ENCODE measurements around the gene MKNK1.

DNA sequence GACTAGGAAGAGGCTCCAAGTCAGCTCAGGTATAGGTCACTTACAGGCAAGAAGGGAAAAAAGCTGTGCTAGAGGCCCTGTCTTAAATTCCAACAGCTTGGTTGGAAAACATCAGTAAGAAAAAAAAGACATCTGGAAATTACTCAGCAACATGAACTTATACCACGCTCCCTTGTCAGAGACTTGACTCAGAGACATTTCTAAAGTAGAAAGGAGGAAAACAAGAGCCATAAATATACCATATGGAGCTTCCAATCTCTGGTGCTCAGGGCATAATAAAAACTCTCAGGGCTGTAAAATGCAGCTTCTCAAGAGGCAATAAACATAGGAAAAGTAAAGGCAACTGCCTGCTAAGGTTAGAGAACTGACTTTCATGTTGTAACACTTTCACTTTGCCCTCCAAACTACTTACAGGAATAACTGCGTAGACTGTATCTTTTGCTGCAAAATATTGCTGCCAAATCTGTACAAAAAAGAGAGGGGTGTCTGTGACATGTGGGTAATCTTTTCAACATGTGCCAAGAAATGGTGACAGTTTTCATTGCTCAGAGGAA, 49.4 kb upstream of the MKNK1 start:
- TF ChIP-seq POLR2A (IDR thresholded peaks at IDR 0.05; ENCODE audit: low read depth, low read length) (no peak), POLR2AphosphoS5 (IDR thresholded peaks at IDR 0.05; ENCODE audit: low read depth, low read length) (no peak)
